HepG2 (cell line): ENCODE measurements around the gene ATXN7L3. TPM values are rescaled to one million over a fixed set of nuclear protein-coding genes. Genes with fewer than 3 reads are reported as not detected.

ENCODE experiments used
- ARHGAP35 ChIP-seq: sonication (generic); formaldehyde crosslinking; IDR thresholded peaks from 2 replicates; pipeline ENCODE4 v1.9.0; 2022; ENCODE audit warnings: mild to moderate bottlenecking, inconsistent platforms, moderate library complexity, missing genetic modification reagents, borderline replicate concordance
- FOXC1 ChIP-seq: sonication (generic); formaldehyde crosslinking; IDR thresholded peaks from 2 replicates; pipeline ENCODE4 v1.8.0; 2022; ENCODE audit warnings: mild to moderate bottlenecking, missing genetic modification reagents, borderline replicate concordance
- FOXK1 ChIP-seq: sonication (generic); formaldehyde crosslinking; IDR thresholded peaks from 2 replicates; pipeline ENCODE4 v1.4.0; 2020; ENCODE audit warnings: low read depth, missing genetic modification reagents, borderline replicate concordance
- FOXP4 ChIP-seq: sonication (generic); formaldehyde crosslinking; IDR thresholded peaks from 2 replicates; pipeline ENCODE4 v1.4.0; 2020; ENCODE audit warnings: missing genetic modification reagents
- HMGA1 ChIP-seq: sonication (generic); formaldehyde crosslinking; conservative IDR thresholded peaks from 2 replicates; pipeline ENCODE4 v1.4.0; 2020; ENCODE audit warnings: missing genetic modification reagents
- KDM5A ChIP-seq: fragments of 200-600 bp; sonication (generic); IDR thresholded peaks from 2 replicates; pipeline ENCODE4 v1.7.0; 2018; ENCODE audit warnings: antibody characterized with exemption, mild to moderate bottlenecking, low read length, borderline replicate concordance
- MATR3 ChIP-seq: sonication (generic); formaldehyde crosslinking; IDR thresholded peaks from 2 replicates; pipeline ENCODE4 v1.4.0; 2020; ENCODE audit warnings: missing genetic modification reagents
- MIER3 ChIP-seq: IDR thresholded peaks from 2 replicates; pipeline ENCODE4 v1.6.1; 2016; ENCODE audit warnings: missing compliant biosample characterization, borderline replicate concordance
- PBX2 ChIP-seq: IDR thresholded peaks from 2 replicates; pipeline ENCODE4 v1.6.1; 2016; ENCODE audit warnings: control low read depth
- POLR2AphosphoS2 ChIP-seq: IDR thresholded peaks from 2 replicates; pipeline ENCODE4 v1.6.1; 2011; ENCODE audit warnings: low read depth, low read length, improper control_type of control experiment
- RARG ChIP-seq: sonication (generic); formaldehyde crosslinking; IDR thresholded peaks from 2 replicates; pipeline ENCODE4 v1.4.0; 2020; ENCODE audit warnings: low read depth, mild to moderate bottlenecking, missing genetic modification reagents
- RNF2 ChIP-seq: fragments of 450-650 bp; conservative IDR thresholded peaks from 2 replicates; pipeline ENCODE4 v1.6.1; 2016; ENCODE audit warnings: low read depth
- SIN3B ChIP-seq: fragments of 150-350 bp; IDR thresholded peaks from 2 replicates; pipeline ENCODE4 v1.6.1; 2014; ENCODE audit warnings: low read length
- TAF1 ChIP-seq: sonication (generic); formaldehyde crosslinking; IDR thresholded peaks from 2 replicates; pipeline ENCODE4 v1.4.0; 2020; ENCODE audit warnings: missing genetic modification reagents
- TOPORS ChIP-seq: sonication (generic); formaldehyde crosslinking; IDR thresholded peaks from 2 replicates; pipeline ENCODE4 v1.8.0; 2023; ENCODE audit warnings: mild to moderate bottlenecking, missing genetic modification reagents
- TRIM24 ChIP-seq: sonication (generic); formaldehyde crosslinking; IDR thresholded peaks from 2 replicates; pipeline ENCODE4 v1.8.0; 2022; ENCODE audit warnings: mild to moderate bottlenecking, missing genetic modification reagents
- ZMYM4 ChIP-seq: sonication (generic); formaldehyde crosslinking; IDR thresholded peaks from 2 replicates; pipeline ENCODE4 v1.8.1; 2023; ENCODE audit warnings: mild to moderate bottlenecking, missing genetic modification reagents
- ZNF292 ChIP-seq: sonication (generic); formaldehyde crosslinking; IDR thresholded peaks from 2 replicates; pipeline ENCODE4 v1.8.1; 2022; ENCODE audit warnings: mild to moderate bottlenecking, low read depth, missing genetic modification reagents, borderline replicate concordance
- ZNF333 ChIP-seq: sonication (generic); formaldehyde crosslinking; IDR thresholded peaks from 2 replicates; pipeline ENCODE4 v1.4.0; 2020; ENCODE audit warnings: mild to moderate bottlenecking, missing genetic modification reagents, borderline replicate concordance
- ZNF350 ChIP-seq: sonication (generic); formaldehyde crosslinking; IDR thresholded peaks from 2 replicates; pipeline ENCODE4 v1.4.0; 2020; ENCODE audit warnings: mild to moderate bottlenecking, low read depth, missing genetic modification reagents, borderline replicate concordance
- ZNF354B ChIP-seq: sonication (generic); formaldehyde crosslinking; IDR thresholded peaks from 2 replicates; pipeline ENCODE4 v1.8.0; 2022; ENCODE audit warnings: mild to moderate bottlenecking, missing genetic modification reagents
- ZNF652 ChIP-seq: IDR thresholded peaks from 2 replicates; pipeline ENCODE4 v1.6.1; 2016; ENCODE audit warnings: low read depth, borderline replicate concordance
- ZNF7 ChIP-seq: IDR thresholded peaks from 2 replicates; pipeline ENCODE4 v1.6.1; 2016; ENCODE audit warnings: missing biosample characterization, missing genetic modification reagents
- ZNF879 ChIP-seq: sonication (generic); formaldehyde crosslinking; IDR thresholded peaks from 2 replicates; pipeline ENCODE4 v1.8.1; 2023; ENCODE audit warnings: missing genetic modification reagents
- polyA plus RNA-seq, 8 experiments: library from polyadenylated mRNA; depleted of rRNA in 3 of 8; stranded (reverse) in 7 of 8; unstranded in 1 of 8; fragments of >200 nt; fragmentation: Illumina TruSeq in 4 of 8; extraction: Trizol in 4 of 8; gene quantifications; 2 replicates each; pipeline versions ENCODE4 v1.2.1 to v1.2.3, GENCODE V29; 2011 to 2016; ENCODE audit warnings: low read depth in 4 of 8, missing spikeins in 1 of 8, mixed read lengths in 1 of 8; ENCODE audit not compliant: insufficient read depth in 1 of 8
- total RNA-seq, 5 experiments: library from RNA; depleted of rRNA; stranded (reverse); fragments of >200 nt; fragmentation: Illumina TruSeq; extraction: Trizol; gene quantifications; 2 replicates each; pipeline ENCODE4 v1.2.3, GENCODE V29; 2016; ENCODE audit warnings: low read depth in 1 of 5
- TF ChIP-seq, protein P1 (sequence below): sonication (generic); formaldehyde crosslinking; IDR thresholded peaks from 2 replicates; pipeline ENCODE4 v1.4.0; 2020; ENCODE audit warnings: missing genetic modification reagents, borderline replicate concordance

ATXN7L3 gene
- total and polyA plus RNA-seq, 2 of the 13 experiments (the other 11 are each of a cell fraction or from before 2014, with no cell fraction given): 44.5 to 59.1 TPM

DNA sequence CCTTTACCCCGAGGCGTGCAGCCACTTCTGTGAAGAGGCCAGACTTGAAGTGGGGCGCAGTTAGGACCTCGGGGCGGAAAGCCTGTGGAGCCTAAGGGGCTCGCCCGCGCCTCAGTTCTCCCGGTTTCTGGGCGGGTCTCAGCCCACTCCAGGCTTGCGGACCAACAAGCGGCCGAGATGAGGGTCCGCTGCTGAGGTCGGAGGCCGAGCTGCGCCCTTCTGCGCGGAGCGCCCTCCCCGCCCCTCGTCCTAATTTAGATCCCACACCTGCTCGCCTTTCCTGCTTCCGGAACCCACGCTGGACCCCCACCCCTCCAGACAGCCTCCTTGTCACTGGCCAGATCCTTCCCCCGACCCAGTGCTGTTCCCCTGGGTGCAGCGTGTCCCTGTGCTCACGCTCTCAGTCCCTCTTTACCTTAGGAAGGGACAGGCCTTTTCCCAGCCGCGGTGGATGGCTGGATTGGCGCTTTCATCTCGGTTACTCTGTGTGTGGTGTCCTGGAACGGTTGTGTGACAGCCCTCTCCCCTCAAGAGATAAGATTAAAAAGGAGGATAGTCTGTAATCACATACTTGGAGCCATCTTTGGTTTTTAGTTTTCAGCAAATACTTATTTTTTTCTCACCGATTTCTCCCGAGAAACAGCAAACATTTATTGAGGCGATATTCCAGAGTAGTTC, 933 bp upstream of the ATXN7L3 start (continued):
- TF ChIP-seq PBX2 (CRISPR knock-in tag) (no peak), ZMYM4 (CRISPR knock-in tag) (0 out of 2 replicates have a peak, but pooled peaks have one; percentile 9), FOXP4 (CRISPR knock-in tag) (peak; percentile 35), HMGA1 (no peak), ZNF333 (CRISPR knock-in tag) (0 out of 2 replicates have a peak, but pooled peaks have one; percentile 37), ZNF879 (CRISPR knock-in tag) (no peak), RNF2 (no peak), TAF1 (CRISPR knock-in tag) (peak; percentile 76), ZNF350 (CRISPR knock-in tag) (no peak), ARHGAP35 (CRISPR knock-in tag) (no peak; the same call in 1 of the 2 replicates), FOXK1 (CRISPR knock-in tag) (0 out of 2 replicates have a peak, but pooled peaks have one; percentile 12), MIER3 (CRISPR knock-in tag) (no peak; the same call in 1 of the 2 replicates), KDM5A (peak; percentile 72; the same call in 1 of the 2 replicates), RARG (CRISPR knock-in tag) (peak; percentile 75; the same call in 1 of the 2 replicates), SIN3B (no peak), TOPORS (peak; percentile 70; the same call in 1 of the 2 replicates), ZNF652 (CRISPR knock-in tag) (no peak), POLR2AphosphoS2 (no peak), ZNF354B (no peak), ZNF292 (CRISPR knock-in tag) (peak; percentile 64; the same call in 1 of the 2 replicates), MATR3 (CRISPR knock-in tag) (no peak), ZNF7 (CRISPR knock-in tag) (no peak), TRIM24 (CRISPR knock-in tag) (no peak), FOXC1 (CRISPR knock-in tag) (peak; percentile 47; the same call in 1 of the 2 replicates)
- TF ChIP-seq, protein P1, sequence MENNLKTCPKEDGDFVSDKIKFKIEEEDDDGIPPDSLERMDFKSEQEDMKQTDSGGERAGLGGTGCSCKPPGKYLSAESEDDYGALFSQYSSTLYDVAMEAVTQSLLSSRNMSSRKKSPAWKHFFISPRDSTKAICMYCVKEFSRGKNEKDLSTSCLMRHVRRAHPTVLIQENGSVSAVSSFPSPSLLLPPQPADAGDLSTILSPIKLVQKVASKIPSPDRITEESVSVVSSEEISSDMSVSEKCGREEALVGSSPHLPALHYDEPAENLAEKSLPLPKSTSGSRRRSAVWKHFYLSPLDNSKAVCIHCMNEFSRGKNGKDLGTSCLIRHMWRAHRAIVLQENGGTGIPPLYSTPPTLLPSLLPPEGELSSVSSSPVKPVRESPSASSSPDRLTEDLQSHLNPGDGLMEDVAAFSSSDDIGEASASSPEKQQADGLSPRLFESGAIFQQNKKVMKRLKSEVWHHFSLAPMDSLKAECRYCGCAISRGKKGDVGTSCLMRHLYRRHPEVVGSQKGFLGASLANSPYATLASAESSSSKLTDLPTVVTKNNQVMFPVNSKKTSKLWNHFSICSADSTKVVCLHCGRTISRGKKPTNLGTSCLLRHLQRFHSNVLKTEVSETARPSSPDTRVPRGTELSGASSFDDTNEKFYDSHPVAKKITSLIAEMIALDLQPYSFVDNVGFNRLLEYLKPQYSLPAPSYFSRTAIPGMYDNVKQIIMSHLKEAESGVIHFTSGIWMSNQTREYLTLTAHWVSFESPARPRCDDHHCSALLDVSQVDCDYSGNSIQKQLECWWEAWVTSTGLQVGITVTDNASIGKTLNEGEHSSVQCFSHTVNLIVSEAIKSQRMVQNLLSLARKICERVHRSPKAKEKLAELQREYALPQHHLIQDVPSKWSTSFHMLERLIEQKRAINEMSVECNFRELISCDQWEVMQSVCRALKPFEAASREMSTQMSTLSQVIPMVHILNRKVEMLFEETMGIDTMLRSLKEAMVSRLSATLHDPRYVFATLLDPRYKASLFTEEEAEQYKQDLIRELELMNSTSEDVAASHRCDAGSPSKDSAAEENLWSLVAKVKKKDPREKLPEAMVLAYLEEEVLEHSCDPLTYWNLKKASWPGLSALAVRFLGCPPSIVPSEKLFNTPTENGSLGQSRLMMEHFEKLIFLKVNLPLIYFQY (CRISPR knock-in tag): no peak
